Brain pericyte (primary cell): Measurements from ENCODE around the gene GGPS1.
"Not testable (repeated sequence)": the region's sequence is repeated elsewhere in the genome, so short reads cannot be mapped to it uniquely, and the experiment has no call there.

Experiments used
- DNase-seq: peaks from one replicate; pipeline ENCODE4 v3.0.0-alpha.2; 2012; ENCODE audit warnings: low read depth, low spot score

Gene GGPS1

GRCh38 chr1:235328271-235329138 lies at the start of gene GGPS1:
GGPS1 (plus strand) TSS chr1:235328570; CDS start chr1:235335265, 6,695 bp downstream.
- DNase-seq: peak; percentile 99

GRCh38 chr1:235278915-235279292 lies 49.5 kb upstream of the GGPS1 start:
- no peak for DNase-seq

DNA sequence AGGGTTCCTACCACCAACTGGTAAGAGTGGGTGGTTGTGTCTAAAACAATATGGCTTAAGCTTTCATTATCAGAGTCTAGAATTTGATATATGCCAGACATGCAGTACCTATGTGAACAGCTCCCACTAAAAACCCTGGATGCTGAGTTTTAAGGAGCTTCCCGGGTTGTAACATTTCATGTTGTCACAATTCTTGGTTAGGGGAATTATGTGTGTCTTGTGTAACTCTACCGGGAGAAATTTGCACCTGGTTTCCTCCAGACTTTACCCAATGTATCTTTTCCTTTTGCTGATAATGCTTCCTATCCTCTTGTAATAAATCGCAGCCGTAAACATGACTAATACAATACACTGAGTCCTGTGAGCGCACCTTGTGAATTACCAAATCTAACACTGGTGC lies 48.7 kb upstream of the GGPS1 start:
- DNase-seq: no peak

DNA sequence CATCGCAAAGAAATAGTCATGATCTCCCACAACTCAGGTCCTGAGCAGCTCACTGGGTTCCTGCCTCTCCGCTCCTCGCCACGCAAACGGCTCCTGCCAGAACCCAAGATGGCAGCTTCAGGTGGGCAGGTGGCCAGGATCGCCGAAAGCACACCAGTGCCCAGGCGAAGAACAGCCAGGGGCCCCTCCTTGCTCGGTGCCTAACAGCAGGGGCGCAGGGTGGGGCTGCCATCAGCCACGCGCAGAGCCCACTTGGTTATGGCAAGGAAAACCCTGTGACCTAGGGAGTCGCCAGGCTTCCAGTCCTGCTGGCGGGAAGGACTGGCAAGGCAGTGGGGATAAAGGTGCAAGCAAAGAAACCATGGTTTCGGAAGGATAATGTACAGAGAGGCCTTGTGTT lies 47.9 kb upstream of the GGPS1 start:
- no peak for DNase-seq

GRCh38 chr1:235283636-235284035 lies 44.7 kb upstream of the GGPS1 start:
- not testable (repeated sequence) for DNase-seq

GRCh38 chr1:235284231-235284769 lies 44.1 kb upstream of the GGPS1 start:
- DNase-seq: no peak

GRCh38 chr1:235286667-235287066 lies 41.7 kb upstream of the GGPS1 start:
- DNase-seq: no peak

GRCh38 chr1:235287208-235287882 lies 41.0 kb upstream of the GGPS1 start:
- no peak for DNase-seq

DNA sequence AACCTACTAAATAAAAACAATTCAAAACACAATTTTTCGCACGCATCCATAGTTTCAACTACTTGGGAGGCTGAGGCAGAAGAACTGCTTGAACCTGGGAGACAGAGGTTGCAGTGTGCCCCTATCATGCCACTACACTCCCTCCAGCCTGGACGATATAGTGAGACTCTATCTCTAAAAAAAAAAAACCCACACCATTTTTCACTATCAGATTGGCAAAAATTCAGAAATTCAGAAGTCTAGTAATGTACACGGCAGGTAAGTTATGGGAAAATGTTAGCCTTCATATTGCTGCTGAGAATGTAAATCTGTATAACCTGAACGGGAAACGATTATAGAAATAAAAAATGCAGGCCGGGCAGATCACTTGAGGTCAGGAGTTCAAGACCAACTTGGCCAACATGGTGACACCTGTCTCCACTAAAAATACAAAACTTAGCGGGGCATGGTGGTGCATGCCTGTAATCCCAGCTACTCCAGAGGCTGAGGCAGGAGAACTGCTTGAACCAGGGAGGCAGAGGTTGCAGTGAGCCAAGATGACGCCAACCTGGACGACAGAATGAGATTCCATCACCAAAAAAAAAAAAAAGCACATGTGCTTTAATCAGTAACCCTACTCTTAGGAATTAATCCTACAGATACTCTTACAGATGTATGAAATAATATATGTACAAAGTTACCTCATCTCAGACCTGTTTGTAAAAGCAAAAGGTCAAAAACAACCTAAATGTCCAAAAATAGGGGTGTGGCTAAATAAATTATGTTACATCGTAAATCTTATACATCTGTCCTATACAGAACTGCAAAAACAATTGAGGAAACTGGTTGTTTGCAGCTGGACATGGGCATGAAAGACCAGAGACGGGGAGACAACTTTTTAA lies 38.3 kb upstream of the GGPS1 start:
- DNase-seq: no peak

DNA sequence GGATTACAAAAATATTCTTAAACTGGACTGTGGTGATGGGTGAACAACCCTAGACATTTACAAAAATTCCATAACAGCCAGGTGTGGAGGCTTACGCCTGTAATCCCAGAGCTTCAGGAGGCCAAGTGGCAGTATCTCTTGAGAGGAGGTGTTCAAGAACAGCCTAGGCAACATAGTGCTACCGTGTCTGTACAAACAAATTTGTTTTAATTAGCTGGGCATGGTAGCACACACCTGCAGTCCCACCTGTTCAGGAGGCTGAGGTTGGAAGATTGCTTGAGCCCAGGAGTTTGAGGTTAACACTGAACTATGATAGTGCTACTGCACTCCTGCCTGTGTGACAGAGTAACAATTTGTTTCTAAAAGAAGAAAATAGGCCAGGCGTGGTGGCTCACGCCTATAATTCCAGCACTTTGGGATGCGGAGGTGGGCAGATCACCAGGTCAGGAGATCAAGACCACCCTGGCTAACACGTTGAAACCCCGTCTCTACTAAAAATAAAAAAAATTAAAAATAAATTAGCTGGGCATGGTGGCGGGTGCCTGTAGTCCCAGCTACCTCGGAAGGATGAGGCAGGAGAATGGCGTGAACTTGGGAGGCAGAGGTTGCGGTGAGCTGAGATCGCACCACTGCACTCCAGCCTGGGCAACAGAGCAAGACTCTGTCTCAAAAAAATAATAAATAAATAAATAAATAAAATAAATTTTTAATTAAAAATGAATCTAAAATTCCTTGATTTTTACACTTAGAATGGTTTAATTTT lies 37.4 kb upstream of the GGPS1 start:
- DNase-seq: no peak

DNA sequence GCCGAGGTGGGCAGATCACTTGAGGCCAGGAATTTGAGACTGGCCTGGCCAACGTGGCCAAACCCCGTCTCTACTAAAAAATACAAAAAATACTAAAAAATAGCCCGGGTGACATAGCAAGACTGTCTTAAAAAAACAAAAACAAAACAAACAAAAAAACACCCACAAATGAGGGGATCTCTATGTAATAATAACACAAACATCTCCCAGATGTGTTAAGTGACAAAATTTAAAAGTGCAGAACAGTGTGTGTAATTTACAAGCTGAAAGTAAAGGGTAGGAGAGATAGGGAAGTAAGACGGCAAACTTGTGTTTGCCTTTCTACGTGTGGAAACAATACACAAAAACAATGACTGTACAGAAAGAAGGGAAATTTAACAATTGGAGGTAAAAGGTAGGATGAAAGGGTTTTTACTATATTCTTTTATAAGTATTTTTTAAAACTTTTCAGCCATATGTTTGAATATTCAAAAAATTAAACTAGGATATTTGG lies 36.7 kb upstream of the GGPS1 start:
- DNase-seq: no peak

DNA sequence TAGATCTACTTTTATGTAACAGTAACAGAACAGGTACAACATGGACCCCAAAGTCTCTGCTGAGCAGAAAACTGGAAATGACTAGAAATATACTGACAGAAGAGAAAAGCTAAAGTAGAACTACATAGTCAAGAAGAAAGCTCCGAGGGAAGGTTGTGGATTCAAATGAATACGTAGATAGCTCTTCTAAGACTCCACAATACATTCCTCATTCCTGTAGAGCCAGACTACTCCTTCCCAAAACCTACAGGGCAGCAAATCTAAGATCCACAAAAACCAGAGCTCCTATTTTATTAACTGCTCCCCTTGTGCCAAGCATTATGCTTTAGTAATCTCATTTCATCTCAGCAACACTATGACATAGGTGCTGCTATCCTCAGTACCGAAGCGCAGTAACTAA lies 35.6 kb upstream of the GGPS1 start:
- DNase-seq: no peak

DNA sequence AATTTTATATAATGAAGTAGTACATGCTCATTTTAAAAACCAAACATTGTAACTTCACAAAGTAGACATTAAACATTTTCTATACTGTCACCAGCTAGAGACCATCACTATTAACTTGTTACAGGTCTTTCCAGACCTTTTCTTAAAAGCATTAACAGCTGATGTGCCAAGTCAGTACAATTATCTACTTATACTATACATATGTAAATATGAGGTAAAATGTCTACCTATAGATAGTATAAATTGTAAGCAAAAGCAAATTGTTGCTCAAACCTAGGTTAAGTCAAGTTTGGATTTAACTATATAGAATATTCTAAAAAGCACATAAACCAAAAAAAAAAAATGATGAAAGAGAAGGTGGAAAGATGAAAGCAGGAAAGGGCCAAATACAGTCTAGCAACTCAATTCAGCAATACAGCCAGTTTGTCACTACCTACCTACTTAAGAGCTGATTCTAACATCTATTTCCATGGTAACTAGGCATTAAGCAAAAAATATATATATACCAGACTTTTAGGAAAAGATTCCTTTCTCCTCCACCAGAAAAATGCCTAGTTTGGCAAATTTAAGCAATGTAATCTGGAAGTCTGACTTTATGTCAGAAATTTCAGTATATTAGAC lies 34.9 kb upstream of the GGPS1 start:
- no peak for DNase-seq

- peak; percentile 47 for DNase-seq
Observed at GRCh38 chr1:235295902-235296350, 32.4 kb upstream of the GGPS1 start.

DNA sequence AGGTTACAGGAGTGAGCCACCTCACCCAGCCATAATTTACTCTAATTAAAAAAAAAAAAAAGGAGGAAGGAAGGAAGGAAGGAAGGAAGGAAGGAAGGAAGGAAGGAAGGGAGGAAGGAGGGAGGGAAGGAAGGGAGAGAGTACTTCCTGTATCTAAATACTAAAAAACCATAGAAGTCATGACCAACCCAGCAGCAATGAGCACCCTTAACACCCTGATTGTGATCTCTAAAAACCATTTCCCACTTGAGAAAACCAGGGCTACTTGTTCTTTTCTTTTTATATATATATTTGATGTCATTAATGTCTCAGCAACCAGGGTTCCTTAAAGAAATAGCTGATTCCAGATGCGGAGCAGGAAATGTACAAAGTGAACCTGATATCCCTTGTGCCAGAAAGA lies 31.6 kb upstream of the GGPS1 start:
- DNase-seq: no peak

GRCh38 chr1:235297579-235297978 lies 30.8 kb upstream of the GGPS1 start:
- no peak for DNase-seq

- no peak for DNase-seq
Observed at GRCh38 chr1:235298758-235299157, 29.6 kb upstream of the GGPS1 start.

- no peak for DNase-seq
Observed at GRCh38 chr1:235299169-235299858, 29.1 kb upstream of the GGPS1 start.

DNA sequence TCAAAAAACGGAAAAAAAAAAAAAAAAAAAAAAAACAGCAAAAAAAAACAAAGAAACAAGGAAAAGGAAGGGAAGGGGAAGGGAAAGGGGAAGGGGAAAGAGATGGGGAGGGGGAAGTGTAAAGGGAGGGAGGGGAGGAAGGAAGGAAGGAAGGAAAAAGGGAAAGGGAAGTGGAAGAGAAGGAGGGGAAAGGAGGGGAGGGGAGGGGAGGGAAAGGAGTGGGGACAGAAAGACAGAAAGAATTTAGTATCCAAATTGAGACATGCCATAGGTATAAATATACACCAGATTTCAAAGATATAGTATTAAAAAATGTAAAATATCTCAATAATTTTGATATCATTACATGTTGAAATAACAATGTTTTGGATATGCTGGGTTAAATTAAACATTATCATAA lies 26.2 kb upstream of the GGPS1 start:
- DNase-seq: no peak
